GM10847 (cell line): Measurements from ENCODE around the gene BTG4.

Experiments used
- POLR2A ChIP-seq: IDR thresholded peaks from 2 replicates; pipeline ENCODE4 v1.6.1; 2011; ENCODE audit not compliant: insufficient read length; ENCODE audit errors: extremely low read depth

The BTG4 gene

DNA sequence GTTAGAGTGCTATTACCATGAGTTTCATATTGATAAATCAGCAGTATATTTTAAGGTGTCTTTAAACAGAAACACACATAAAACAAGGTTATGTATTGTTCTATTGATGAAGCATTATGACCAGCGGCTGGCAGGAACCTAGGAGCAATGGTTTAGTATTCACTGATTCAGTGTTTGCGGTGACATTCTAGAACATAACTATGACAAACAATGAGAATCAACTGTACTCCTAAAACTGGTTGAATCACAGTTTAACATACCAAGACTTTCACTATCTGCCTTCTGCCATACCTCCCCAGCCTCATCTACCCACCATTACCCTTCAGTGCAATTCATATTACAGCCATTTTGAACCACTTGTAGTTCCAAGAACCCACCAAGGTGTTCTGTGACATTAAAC, 11.2 kb upstream of the BTG4 start:
- TF ChIP-seq POLR2A: no peak

DNA sequence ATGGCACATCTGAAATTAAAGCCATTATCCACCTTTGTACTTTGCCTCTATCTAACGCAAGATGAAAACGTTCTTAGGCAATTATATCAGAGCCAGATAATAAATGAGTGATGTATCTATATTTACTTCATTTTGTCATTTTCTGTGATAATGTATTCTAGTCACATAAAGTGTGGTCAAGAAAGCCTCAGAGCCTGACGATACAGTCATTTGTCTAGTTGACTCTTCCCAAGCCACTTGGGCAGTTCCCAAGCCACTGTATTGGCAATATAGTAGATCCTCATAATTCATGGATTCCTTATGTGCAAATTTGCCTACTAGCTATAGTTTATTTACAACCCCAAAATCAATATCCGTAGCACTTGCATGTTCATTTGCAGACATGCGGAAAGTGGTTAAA, 10.2 kb upstream of the BTG4 start:
- TF ChIP-seq POLR2A: no peak

GRCh38 chr11:111521135-111521534, 8.9 kb upstream of the BTG4 start:
- no peak for TF ChIP-seq POLR2A

DNA sequence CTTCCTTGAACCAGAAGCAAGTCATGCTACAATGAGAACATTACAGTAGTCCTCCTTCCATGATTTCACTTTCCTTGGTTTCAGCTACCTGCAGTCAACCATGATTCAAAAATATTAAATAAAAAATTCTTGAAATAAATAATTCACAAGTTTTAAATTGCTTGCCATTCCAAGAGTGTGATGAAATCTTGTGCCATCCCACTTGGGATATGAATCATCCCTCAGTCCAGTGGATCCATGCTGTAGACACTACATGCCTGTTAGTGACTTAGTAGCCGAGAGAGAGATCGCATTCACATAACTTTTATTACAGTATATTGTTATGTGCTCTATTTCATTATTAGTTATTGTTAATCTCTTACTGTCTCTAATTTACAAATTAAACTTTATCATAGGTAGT, 8.4 kb upstream of the BTG4 start:
- TF ChIP-seq POLR2A: no peak

- no peak for TF ChIP-seq POLR2A
Observed at GRCh38 chr11:111518668-111519067, 6.5 kb upstream of the BTG4 start.

- TF ChIP-seq POLR2A: no peak
Observed at GRCh38 chr11:111515591-111515990, 3.4 kb upstream of the BTG4 start.

- TF ChIP-seq POLR2A: no peak
Observed at GRCh38 chr11:111514216-111515031, 2.2 kb upstream of the BTG4 start, which contains the start of gene HOATZ. Gene HOATZ, plus strand, starts transcription at chr11:111514778. Its CDS starts 7 bp downstream, at chr11:111514785.

- TF ChIP-seq POLR2A: no peak
Observed at GRCh38 chr11:111513240-111513605, 1.0 kb upstream of the BTG4 start.

DNA sequence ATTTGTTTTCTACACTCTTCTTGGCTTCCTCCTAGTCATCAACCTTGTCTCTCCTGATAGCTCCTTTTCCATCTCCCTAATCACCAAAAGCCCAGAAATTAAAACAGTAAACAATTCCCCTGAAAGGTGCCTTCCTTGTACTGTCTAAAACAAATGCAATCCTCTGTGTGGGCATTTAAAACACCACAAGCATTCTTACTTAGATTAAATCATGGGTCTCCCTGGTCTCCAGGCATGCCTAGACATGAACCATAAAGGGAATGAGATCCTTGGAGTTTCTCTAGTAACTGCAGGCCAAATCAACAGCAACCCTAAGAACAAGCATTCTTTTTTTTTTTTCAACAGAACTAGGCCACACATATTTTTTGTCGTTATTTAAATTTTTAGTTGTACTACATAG, 1.9 kb downstream of the BTG4 start:
- no peak for TF ChIP-seq POLR2A

DNA sequence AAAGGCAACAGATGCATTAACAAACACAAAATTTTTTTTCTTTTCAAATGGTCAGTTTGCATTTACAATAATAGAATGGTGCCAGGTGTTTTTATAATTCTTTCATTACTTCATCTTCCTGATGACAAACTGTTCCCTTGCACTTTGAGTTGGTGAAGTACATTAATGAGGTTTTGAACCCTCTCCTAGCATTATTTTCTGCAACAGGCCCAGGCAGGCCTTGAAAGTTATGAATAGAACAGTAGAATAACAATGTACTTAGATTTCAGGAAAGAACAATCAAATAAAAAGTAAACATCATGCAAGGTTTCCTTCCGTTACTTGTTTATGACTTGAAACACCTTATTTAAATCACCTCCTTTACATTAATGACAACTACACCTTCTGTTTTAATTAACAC, 9.6 kb downstream of the BTG4 start:
- TF ChIP-seq POLR2A: no peak

DNA sequence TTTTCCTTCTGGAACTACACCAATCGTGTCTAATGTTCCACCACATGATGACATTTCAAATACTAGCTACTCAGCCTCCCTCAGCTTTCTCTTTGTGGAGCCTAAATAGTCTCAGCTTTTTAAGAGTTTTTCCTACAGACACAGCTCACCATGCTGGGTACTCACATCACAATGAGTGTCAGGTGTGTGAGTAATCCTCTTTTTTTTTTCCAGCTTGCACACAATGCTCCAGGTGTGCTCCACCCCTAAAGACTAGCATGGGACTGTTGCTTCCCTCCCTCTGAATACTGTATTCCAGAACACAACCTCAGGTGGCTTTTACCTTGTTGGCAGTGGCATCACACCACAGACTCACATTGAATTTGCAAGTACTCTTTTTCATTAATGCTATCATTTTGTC, 11.7 kb downstream of the BTG4 start:
- TF ChIP-seq POLR2A: no peak

GRCh38 chr11:111499483-111499882, 12.7 kb downstream of the BTG4 start:
- no peak for TF ChIP-seq POLR2A

- no peak for TF ChIP-seq POLR2A
Observed at GRCh38 chr11:111494040-111494439, 18.1 kb downstream of the BTG4 start.

GRCh38 chr11:111490496-111490895, 21.7 kb downstream of the BTG4 start:
- no peak for TF ChIP-seq POLR2A

DNA sequence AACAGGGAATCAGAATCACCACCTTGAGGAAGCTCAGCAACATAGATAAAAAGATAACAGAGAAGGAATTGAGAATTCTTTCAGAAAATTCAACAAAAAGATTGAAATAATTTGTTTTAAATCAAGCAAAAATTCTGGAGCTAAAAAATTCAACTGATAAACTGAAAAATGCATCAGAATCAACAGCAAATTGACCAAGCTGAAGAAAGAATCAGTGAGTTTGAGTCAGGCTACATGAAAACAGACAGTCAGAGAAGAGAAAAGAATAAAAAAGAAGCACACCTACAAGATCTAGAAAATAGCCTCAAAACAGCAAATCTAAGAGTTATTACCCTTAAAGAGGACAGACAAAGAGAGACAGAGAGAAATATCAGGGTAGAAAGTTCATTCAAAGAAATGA, 28.8 kb downstream of the BTG4 start:
- no peak for TF ChIP-seq POLR2A

DNA sequence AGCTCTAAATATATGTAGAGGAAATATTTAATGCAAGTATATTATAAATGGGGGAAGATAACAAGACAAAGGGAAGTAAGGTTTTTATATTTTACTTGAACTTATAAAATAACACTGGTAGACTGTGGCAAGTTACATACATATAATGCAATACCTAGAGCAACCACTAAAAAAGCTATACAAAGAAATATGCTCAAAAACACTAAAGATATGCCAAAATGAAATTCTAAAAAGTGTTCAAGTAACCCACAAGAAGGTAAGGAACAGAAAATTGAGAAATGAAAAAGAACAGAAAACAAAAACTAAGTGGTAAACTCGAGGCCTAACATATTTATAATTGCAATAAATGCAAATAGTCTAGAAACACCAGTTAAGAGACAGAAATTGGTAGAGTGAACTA, 32.5 kb downstream of the BTG4 start:
- TF ChIP-seq POLR2A: no peak

DNA sequence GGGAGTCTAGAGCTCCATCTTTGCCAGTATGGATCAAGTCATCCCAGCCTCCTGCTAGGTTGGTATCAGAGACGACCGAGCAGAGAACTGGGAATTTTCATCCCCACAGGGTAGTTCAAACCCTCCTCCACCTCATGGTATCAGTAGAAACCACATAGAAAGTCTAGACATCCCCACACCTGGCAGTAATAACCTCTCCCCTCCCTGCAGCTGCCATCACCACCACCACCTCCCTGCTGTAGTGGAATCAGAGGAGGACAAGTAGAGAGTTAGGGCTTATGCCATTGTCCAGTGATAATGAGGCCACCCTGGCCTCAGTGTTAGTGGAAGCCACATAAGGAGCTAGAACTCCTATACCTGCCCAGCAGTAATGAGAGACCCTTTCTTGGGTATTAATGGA, 34.3 kb downstream of the BTG4 start:
- no peak for TF ChIP-seq POLR2A
